Mammary epithelial cell (primary cell): ENCODE data around the gene PSMB10.

Experiments used
- EZH2 ChIP-seq: IDR thresholded peaks from 2 replicates; pipeline ENCODE4 v1.6.1; 2012; ENCODE audit warnings: low read length, inconsistent platforms, borderline replicate concordance
- TF ChIP-seq, protein P1 (sequence below), 2 donors: IDR thresholded peaks in 1 of 2; conservative IDR thresholded peaks in 1 of 2; 2 replicates each; pipeline ENCODE4 v1.5.1; 2011 to 2012; ENCODE audit warnings: inconsistent platforms in 2 of 2, low read length in 2 of 2, mild to moderate bottlenecking in 2 of 2, control low read depth in 1 of 2, low read depth in 1 of 2; ENCODE audit not compliant: insufficient read depth in 1 of 2; ENCODE audit errors: extremely low read depth in 1 of 2

DNA sequence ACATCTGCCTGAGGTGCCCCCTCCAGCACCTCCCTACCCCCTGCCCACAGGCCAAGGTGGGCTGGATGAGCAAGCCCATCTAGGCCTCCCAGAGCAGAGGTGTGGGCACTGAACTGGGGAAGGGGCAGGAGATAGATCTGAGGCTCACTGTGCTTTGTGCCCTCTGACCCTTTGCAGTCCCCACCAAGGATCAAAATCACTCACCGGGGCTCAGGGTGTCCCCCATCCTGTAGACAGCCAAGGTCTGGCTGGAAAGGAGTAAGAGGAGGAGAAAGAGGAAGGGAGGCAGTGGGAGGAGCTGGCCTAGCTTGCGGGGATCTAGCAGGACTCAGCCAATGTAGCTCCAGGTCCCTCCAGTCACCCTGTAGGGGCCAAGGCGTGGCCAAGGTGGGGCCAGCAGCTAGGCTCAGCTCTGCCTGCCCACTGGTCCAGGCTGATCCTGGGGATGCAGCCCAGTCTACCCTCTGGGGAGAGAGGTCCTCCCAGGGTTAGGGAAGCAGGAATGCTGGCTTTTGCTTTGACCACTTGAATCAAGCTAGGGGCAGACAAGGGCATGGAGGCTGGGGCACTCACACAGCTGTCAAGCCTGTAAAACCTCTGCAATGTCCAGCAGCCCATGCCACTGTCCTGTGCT is 30.0 kb upstream of the PSMB10 start:
- TF ChIP-seq, protein P1, sequence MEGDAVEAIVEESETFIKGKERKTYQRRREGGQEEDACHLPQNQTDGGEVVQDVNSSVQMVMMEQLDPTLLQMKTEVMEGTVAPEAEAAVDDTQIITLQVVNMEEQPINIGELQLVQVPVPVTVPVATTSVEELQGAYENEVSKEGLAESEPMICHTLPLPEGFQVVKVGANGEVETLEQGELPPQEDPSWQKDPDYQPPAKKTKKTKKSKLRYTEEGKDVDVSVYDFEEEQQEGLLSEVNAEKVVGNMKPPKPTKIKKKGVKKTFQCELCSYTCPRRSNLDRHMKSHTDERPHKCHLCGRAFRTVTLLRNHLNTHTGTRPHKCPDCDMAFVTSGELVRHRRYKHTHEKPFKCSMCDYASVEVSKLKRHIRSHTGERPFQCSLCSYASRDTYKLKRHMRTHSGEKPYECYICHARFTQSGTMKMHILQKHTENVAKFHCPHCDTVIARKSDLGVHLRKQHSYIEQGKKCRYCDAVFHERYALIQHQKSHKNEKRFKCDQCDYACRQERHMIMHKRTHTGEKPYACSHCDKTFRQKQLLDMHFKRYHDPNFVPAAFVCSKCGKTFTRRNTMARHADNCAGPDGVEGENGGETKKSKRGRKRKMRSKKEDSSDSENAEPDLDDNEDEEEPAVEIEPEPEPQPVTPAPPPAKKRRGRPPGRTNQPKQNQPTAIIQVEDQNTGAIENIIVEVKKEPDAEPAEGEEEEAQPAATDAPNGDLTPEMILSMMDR (conservative IDR thresholded peaks at IDR 0.05 in 1 of 2, IDR thresholded peaks at IDR 0.05 in 1 of 2; ENCODE audit: extremely low read depth in 1 of 2, insufficient read depth in 1 of 2, low read depth in 1 of 2, low read length in 2 of 2) = no peak
- no peak for TF ChIP-seq EZH2
